Activated T-cell treated with anti-CD3 and anti-CD28 coated beads, Interleukin-2, amount 50 U/mL, for 4 hours (primary cell): Measurements from ENCODE around the gene MRPL36. TPM values are rescaled to one million over a fixed set of nuclear protein-coding genes. Genes with fewer than 3 reads are reported as not detected.
"Not testable (repeated sequence)": the region's sequence is repeated elsewhere in the genome, so short reads cannot be mapped to it uniquely, and the experiment has no call there.

Experiments used
- ATAC-seq, 2 donors: fragments of 200-7000 bp; cut with Tn5 transposase; one replicate each; pipeline ENCODE4 v1.10.0; 2021
- DNase-seq: peaks from one replicate; pipeline ENCODE4 v3.0.0-alpha.2; 2020
- H3K27me3 Mint-ChIP-seq: one replicate; pipeline ENCODE4 v1.8.0; 2021; ENCODE audit warnings: low read depth, mixed read lengths
- H3K36me3 Mint-ChIP-seq: one replicate; pipeline ENCODE4 v1.8.0; 2022; ENCODE audit warnings: mixed read lengths; ENCODE audit not compliant: insufficient read depth
- H3K4me1 Mint-ChIP-seq: one replicate; pipeline ENCODE4 v1.8.0; 2021; ENCODE audit warnings: low read depth, mixed read lengths
- H3K4me3 Mint-ChIP-seq: one replicate; pipeline ENCODE4 v1.8.0; 2021; ENCODE audit warnings: mild to moderate bottlenecking, moderate library complexity, mixed read lengths
- H3K9me3 Mint-ChIP-seq: one replicate; pipeline ENCODE4 v1.8.0; 2021; ENCODE audit warnings: mixed read lengths
- total RNA-seq, 3 donors: library from RNA; stranded (reverse); gene quantifications; one replicate each; pipeline ENCODE4 v1.2.1, GENCODE V29; 2021

The MRPL36 gene
- total RNA-seq = 10 to 100 TPM; 72.8 to 85.9 (median 77.8) TPM

DNA sequence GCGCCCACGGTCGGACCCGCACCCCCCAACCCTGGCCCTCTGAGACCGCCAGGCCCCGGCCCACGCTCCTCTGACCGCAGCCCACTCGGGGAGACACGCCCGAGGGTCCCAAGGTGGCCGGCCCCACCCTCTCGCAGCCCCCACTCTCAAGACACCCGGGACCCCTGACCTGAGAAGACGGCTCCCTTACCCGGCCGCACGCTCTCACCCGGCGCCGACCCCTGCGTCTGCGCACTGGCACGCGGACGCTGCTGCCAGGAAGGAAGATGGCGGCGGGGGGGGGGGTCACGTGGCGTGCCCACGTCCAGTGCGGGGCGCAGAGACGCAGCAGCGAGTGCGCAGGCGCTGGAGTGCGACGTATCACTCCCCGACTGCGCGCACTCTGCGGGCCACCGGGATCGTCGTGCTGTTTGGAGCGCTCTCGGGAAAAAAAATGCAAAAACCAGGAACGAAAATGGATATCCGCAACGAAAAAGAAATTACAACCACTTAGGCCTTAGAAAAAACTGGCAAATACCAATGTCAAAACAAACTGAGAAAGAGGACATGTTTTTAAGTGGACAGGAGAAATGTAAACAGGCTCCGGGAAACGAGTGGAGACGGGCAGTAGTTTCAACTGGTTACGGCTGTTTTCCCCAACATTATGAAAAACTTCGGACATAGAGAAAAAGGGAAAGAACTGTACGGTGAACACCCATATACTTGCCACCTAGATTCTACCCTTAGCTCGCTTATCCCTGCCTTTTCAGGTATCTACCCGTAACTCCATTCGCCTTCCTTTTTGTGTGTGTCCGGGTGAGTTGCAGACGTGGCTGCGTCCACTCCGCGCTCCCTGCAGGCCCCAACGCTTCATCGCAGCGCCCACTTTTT is at the start of gene MRPL36:
Gene MRPL36 (minus strand): TSS at position 236 of the 870 bp plus-strand sequence. CDS start 902 bp downstream, outside the sequence.
- peak; percentile 90 for DNase-seq
- Mint-ChIP-seq H3K4me3 (peak within 1 kb of the TSS; percentile 95), H3K4me1 (peaks cover 51% of the 10 kb centered on the region)

GRCh38 chr5:1847611-1848010 is 48.0 kb upstream of the MRPL36 start:
- Mint-ChIP-seq H3K27me3 (peaks cover 37% of the 10 kb centered on the region), H3K9me3 (no peaks in the 10 kb centered on the region), H3K36me3 (no peaks in the 10 kb centered on the region), H3K4me3 (no peak overlapping the region), H3K4me1 (no peaks in the 10 kb centered on the region)
- DNase-seq (no peak), ATAC-seq (no peak)

More for the DNA sequence above, at the start of gene MRPL36:
- Mint-ChIP-seq H3K9me3 (no peaks in the 10 kb centered on the region), H3K36me3 (peaks cover 40% of the 10 kb centered on the region), H3K27me3 (no peaks in the 10 kb centered on the region)
- ATAC-seq = peak; percentile 77 to 82

GRCh38 chr5:1847056-1847455 is 47.4 kb upstream of the MRPL36 start:
- Mint-ChIP-seq H3K36me3 (no peaks in the 10 kb centered on the region), H3K9me3 (no peaks in the 10 kb centered on the region), H3K4me1 (no peaks in the 10 kb centered on the region), H3K4me3 (no peak overlapping the region), H3K27me3 (peaks cover 39% of the 10 kb centered on the region)
- ATAC-seq (no peak), DNase-seq (no peak)

DNA sequence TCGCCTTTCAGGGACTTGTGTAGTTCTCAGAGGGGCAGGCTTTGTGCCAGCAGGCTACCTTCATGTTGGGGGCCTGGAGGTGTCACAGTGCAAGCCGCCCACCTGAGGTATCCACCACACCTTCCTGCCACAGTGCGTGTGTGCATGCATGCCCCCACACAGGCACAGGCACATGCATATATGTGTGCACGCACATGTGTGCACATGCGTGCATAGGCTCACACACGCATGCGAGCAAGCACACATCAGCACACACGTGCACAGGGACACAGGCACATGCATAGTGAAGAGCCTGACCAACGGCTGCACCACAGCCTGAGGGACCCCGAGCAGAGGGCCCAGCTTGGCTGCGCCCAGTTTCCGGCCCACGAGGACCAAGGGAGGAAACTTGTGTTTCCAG is 46.9 kb upstream of the MRPL36 start:
- no peak for ATAC-seq
- no peaks in the 10 kb centered on the region for H3K36me3 Mint-ChIP-seq

GRCh38 chr5:1845696-1846095 is 46.1 kb upstream of the MRPL36 start:
- no peak for DNase-seq
- Mint-ChIP-seq H3K4me3 (no peak overlapping the region), H3K9me3 (no peaks in the 10 kb centered on the region), H3K27me3 (peaks cover 32% of the 10 kb centered on the region), H3K4me1 (no peaks in the 10 kb centered on the region), H3K36me3 (no peaks in the 10 kb centered on the region)
- no peak for ATAC-seq

More for the DNA sequence above, 46.9 kb upstream of the MRPL36 start:
- DNase-seq = no peak
- Mint-ChIP-seq H3K4me1 (no peaks in the 10 kb centered on the region), H3K9me3 (no peaks in the 10 kb centered on the region), H3K4me3 (no peak overlapping the region), H3K27me3 (peaks cover 35% of the 10 kb centered on the region)

DNA sequence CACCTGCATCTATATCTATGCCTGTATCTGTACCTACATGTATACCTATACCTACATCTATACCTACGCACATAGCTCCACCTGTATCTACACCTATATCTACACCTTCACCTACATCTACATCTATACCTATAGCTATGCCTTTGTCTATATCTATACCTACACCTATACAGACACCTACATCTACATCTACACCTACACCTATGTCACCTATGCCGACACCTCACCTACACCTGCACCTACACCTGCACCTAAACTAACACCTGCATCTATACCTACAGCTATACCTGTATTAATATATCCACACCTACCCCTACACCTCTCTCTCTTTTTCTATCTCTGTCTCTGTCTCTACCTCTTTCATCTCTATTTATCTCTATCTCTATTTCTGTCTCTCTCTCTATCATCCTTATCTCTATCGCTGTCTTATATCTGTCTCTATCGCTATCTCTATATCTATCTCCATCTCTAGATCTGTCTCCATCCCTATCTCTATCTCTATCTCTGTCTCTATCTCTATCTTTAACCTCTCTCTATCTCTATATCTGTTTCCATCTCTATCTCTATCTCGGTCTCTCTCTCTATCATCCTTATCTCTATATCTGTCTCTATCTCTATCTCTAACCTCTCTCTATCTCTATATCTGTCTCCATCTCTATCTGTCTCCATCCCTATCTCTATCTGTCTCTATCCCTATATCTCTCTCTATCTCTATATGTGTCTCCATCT is 45.2 kb upstream of the MRPL36 start:
- no peaks in the 10 kb centered on the region for H3K36me3 Mint-ChIP-seq
- ATAC-seq (no peak), DNase-seq (no peak)
- H3K9me3 Mint-ChIP-seq = no peaks in the 10 kb centered on the region
- H3K4me1 Mint-ChIP-seq = no peaks in the 10 kb centered on the region
- H3K4me3 Mint-ChIP-seq = no peak overlapping the region
- H3K27me3 Mint-ChIP-seq = peaks cover 32% of the 10 kb centered on the region

GRCh38 chr5:1843761-1844160 is 44.1 kb upstream of the MRPL36 start:
- not testable (repeated sequence) for DNase-seq, H3K9me3 Mint-ChIP-seq, ATAC-seq, H3K36me3 Mint-ChIP-seq, H3K4me3 Mint-ChIP-seq, H3K4me1 Mint-ChIP-seq
- H3K27me3 Mint-ChIP-seq = peaks cover 33% of the 10 kb centered on the region

DNA sequence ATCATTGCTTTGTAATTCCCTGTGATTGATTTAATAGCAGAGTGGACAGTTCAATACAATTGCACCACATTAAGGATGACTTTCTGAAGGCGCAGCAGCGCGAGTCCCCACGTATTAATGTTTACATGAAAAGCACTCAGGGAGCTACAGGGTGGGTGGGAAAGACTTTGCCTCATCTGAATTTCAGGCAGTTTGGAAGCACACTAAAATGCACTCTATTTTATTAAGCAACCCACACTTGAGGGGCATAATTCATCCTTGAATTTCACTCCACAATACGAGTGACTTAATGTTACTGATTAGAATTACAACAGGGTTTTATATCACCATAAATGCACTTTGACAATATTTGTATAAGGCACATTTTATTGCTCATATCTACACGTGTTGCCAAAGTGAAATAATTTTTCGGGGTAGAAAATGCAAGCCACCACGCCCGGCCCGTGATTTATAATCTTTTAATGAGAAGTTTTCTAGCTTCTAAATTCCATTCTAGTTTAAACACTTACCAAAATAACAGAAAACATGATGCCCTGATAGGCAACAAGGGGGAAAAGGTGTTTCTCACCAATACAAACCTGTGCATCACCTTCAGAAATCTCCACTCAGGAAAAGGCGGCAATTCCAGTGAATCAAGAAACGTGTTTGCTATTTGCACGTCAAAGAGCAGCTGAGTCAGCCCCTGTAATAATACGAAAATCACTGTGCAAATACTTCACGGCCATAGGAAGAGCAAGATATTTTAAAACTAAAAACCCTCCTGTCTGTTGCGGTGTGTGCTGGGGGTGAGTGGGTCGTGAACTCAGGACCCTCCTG is 42.6 kb upstream of the MRPL36 start:
- no peaks in the 10 kb centered on the region for H3K4me1 Mint-ChIP-seq
- DNase-seq (no peak), ATAC-seq (no peak)
- peaks cover 28% of the 10 kb centered on the region for H3K27me3 Mint-ChIP-seq
- H3K4me3 Mint-ChIP-seq = no peak overlapping the region
- no peaks in the 10 kb centered on the region for H3K36me3 Mint-ChIP-seq
- H3K9me3 Mint-ChIP-seq = no peaks in the 10 kb centered on the region

GRCh38 chr5:1840741-1841521 is 41.3 kb upstream of the MRPL36 start:
- no peaks in the 10 kb centered on the region for H3K4me1 Mint-ChIP-seq
- no peak for ATAC-seq

GRCh38 chr5:1840071-1840547 is 40.5 kb upstream of the MRPL36 start:
- Mint-ChIP-seq H3K4me1 (no peaks in the 10 kb centered on the region), H3K9me3 (no peaks in the 10 kb centered on the region), H3K27me3 (peaks cover 28% of the 10 kb centered on the region), H3K4me3 (no peak overlapping the region), H3K36me3 (no peaks in the 10 kb centered on the region)
- ATAC-seq (no peak), DNase-seq (no peak)

More at GRCh38 chr5:1840741-1841521, 41.3 kb upstream of the MRPL36 start:
- peaks cover 28% of the 10 kb centered on the region for H3K27me3 Mint-ChIP-seq
- no peak overlapping the region for H3K4me3 Mint-ChIP-seq
- no peaks in the 10 kb centered on the region for H3K9me3 Mint-ChIP-seq
- H3K36me3 Mint-ChIP-seq = no peaks in the 10 kb centered on the region
- DNase-seq = no peak

DNA sequence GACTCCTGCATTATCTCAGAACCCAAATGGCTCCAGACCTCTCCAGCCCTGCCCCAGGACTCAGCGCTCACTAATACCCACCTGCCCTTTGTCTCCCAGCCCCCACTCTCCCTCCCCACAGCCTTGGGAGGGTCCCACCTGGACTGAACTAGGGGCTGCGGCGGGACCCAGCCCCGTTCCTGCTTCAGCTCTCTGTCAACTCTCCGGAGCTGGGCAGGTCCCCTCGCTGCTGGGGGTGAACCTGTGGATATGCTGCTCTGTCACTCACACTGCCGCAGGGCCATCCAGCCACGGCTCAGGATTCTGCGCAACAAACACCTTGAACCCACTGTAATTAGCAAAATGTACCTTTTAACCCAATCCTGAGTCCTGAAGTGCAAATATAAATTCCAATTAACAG is 38.4 kb upstream of the MRPL36 start:
- Mint-ChIP-seq H3K27me3 (peaks cover 35% of the 10 kb centered on the region), H3K4me1 (no peaks in the 10 kb centered on the region), H3K9me3 (no peaks in the 10 kb centered on the region), H3K36me3 (no peaks in the 10 kb centered on the region), H3K4me3 (no peak overlapping the region)
- DNase-seq = no peak
- no peak for ATAC-seq

DNA sequence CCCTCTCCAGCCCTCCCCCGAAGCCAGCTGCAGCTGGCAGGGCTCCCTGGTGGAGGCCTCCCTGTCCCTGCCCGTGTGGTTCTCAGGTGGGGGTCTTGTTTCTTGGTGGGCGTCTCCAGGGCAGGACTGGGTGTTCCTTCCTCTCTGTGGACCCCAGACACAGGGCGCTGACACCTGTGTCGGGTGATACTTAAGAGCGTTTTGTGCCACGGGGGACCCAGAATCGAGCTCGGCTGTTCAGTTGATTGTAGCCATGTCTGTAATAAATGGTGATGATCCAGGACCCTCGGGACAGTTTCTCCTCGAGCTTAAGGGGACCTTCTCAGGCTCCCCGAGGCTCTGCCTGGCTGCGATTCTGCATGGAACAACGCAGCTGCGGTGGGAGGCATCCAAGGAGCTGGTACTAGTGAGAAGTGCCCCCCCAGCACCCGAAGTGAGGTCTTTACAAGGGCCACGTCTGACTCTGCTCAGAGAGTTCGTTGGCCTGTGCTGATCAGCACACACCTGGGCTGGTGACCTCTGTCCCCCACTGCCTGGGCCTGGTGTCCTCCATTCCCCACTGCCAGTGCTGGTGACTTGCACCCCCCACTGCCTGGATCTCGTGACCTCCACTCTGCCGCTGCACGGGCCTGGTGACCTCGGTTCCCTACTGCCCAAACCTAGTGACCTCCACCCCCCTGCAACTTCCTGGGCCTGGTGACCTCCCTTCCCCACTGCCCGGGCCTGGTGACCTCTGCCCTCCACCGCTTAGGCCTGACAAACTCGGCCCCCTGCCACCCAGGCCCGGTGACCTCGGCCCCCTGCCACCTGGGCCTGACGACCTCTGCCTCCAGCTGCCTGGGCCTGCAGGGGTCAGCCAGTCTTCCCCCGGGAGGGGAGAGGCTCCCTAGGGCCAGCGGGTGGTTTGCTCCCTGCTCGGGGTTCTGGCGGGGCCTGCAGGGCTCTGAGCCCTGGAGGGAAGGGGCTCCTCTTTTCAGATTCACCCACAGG is 37.5 kb upstream of the MRPL36 start:
- DNase-seq = no peak
- Mint-ChIP-seq H3K27me3 (peaks cover 32% of the 10 kb centered on the region), H3K9me3 (no peaks in the 10 kb centered on the region), H3K4me1 (no peaks in the 10 kb centered on the region), H3K4me3 (no peak overlapping the region), H3K36me3 (no peaks in the 10 kb centered on the region)
- ATAC-seq = no peak
